IPS-NIHi7 (cell line): ENCODE measurements around the gene C10orf88.
A peak's percentile ranks its signal among the peaks of the same experiment; 100 is the strongest.
"Not testable (repeated sequence)": the region's sequence is repeated elsewhere in the genome, so short reads cannot be mapped to it uniquely, and the experiment has no call there.

Experiments
- DNase-seq: peaks from one replicate; pipeline ENCODE4 v3.0.0; 2012; ENCODE audit warnings: mixed read lengths; ENCODE audit errors: extremely low spot score

C10orf88 gene

DNA sequence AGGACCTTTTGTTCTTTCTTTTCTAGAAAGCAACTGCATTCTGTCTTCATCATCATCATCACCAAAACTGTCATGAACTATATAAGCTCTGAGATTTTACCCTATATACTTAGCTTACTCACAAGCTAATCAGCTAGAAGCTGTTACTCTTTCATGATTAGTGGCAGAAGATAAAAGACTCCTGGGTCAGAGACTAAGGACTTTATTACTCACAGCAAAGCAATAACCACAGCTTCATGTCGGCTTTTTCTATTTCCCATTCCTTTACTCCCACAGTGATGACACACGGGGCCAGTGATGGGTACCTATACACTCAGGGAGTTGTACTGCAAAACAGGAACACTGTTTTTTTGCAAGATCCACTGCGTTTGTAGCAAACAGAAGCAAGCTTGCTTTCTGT, 8.4 kb upstream of the C10orf88 start:
- no peak for DNase-seq

DNA sequence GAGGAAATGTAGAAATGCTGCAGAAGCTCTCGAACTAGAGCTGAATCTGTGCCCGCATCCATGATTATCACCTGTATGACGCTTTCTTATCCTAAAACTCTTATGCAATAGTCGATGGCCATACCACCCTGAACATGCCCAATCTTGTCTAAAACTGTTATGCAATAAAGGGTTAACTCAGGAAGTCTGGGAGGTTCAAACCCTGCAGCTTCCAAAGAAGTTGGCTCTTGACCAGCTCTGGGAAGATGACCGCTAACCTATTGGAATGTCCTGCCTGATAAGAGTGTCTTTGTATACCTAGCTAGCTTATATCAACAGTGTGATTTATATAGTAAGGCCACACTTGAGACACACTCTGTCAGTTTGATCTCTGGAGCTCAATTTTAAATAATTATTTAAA, 3.4 kb upstream of the C10orf88 start:
- DNase-seq = no peak

DNA sequence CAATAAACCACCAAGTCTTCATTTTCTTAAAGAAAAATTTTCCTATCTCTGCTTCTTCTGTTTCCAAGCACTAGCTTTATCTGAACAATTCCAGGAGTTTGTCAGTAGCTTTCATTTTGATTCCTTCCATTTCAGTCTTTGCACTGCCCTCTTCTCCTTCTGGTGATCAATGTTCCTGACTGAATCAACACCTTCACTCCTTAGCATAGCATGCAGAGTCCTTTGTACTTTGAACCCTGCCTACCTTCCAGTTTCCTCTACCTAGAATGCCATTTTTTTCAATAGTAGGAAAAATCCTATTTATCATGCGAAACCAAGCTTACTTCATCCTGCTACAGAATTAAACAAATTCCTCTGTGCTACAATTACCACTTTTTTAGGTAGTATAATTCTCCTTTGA, 1.9 kb upstream of the C10orf88 start:
- DNase-seq = no peak

DNA sequence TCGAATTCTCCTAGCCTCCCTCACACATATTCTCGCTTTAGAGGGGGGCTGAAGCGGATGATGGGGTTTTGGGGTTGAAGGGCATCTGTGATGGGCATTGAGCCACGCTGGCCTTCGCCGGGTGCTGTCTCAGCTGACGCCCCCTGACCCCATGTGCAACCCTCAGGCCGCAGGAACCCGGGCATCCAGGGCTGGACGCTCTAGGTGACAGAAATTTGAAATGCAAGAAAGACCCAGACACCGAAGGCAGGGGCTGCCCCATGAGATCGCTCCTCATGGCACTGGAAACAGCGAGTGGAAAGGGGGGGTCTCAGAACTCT, 664 bp upstream of the C10orf88 start:
- no peak for DNase-seq

DNA sequence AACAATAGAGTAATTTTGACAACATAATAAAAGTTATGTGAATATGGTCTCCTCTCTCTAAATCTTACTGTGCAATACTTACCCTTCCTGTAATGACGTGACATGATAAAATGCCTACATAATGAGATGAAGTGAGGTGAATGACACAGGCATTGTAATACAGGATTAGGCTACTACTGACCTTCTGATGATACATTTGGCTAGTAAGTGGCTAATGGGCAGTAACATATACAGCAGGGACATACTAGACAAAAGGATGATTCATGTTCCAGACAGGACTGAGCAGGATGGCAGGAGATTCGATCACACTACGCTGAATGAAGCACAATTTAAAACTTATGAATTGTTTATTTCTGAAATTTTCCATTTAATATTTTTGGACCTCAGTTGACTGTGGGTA, 4.7 kb downstream of the C10orf88 start:
- DNase-seq = no peak

DNA sequence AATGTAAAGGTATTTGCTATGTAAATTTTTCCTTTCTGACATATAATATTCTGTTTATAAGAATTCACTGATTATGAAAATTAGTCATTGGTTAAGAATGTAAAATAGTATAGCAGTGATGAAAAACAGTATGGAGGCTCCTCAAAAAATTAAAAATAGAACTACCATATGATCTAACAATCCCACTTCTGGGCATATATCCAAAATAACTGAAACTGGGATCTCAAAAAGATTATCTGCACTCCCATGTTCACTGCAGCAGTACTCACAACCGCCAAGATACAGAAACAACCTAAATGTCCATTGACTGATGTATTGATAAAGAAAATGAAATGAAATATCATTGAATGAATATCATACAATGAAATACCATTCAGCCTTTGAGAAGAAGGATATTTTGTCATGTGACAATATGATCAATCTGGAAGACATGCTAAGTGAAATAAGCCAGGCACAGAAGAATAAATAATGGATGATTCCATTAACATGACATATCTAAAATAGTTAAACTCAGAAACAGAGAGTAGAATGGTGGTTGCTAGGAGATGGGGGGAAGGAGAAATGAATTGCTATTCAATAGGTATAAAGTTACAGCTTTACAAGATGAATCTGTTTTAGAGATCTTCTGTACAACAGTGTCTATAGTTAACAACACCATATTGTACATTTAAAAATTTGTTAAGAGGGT, 14.0 kb downstream of the C10orf88 start:
- DNase-seq = no peak

DNA sequence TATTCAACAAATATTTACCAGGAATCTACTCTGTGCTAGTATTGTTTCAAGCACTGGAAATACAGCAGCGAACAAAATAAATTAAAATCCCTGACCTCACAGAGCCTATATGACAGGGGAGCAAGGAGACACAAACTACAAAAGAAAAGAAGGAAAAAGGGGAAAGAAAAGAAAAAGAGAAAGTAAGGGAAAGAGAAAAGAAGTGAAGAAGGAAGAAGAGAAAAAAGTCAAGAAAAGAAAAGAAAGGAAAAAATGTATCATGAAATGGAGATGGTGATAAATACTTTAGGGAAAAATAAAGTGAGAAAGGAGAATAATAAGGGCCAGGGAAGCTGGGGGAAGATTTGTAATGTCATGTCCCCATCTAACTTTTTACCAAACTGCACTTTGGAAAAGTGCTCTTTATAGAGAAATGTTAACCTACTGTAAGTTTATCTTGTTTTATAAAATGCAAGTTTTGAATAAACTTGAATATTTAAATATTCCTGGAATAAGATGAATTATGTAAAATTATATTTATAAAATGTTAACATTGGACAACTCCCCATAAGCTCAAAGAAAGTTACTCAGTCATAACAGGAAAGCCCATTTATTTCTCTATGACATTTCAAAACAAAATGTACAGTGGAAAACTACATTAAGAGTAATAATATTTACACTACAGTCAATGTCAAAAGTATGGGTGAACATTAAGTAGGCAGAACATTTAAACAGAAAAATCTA, 14.7 kb downstream of the C10orf88 start:
- no peak for DNase-seq

DNA sequence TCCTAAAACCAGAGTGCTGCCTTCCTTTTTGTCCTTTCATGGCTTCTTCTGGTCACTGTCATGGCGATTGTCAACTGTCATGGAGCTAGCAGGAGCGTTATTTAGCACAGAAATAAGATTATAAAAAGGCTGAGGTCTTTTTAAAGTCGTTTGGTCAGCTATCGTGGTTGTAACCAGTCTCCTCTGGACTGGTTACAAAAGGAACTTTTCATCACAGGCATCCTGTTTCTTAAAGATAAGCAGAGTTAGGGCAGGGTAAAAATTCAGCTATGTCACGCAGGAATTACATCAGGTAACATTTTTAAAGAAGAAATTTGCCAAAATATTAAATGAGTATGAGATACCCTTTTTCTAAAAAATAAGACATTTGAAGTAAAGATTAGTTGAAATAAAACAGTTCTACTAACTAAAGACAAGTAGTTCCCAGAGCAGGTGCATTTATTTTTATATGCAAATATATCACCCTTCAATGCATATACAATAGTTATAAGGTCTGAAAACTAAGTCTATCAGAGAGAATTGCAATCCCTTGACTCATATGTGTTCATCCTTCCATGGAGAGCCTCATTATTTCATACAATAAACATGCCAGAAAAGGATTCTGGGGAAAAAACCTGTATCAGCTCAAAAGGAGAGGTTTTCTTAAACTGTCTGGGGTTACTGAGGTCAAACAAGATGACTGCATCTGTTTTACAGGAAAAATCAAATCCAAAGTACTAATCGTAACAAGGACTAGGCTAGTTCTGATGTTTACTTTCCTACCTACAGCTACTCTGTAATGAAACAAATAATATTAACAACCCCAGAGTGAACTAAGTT, 22.7 kb downstream of the C10orf88 start:
- no peak for DNase-seq

DNA sequence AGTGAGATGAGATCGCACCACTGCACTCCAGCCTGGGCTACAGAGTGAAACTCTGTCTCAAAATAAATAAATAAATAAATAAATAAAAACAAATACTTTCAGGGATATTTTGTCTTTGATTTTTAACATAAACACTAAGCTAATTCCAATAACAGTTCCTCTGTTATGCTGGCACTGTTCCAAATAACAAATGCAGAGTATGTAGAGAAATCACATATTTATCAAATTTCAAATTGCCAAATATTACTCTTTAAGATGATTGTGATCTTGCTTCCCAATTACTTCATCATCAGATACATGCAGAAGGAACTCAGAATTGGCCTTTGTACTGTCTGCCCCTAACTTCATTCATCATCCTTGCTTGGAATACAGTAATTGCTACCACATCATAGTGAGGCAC, 23.9 kb downstream of the C10orf88 start:
- no peak for DNase-seq

DNA sequence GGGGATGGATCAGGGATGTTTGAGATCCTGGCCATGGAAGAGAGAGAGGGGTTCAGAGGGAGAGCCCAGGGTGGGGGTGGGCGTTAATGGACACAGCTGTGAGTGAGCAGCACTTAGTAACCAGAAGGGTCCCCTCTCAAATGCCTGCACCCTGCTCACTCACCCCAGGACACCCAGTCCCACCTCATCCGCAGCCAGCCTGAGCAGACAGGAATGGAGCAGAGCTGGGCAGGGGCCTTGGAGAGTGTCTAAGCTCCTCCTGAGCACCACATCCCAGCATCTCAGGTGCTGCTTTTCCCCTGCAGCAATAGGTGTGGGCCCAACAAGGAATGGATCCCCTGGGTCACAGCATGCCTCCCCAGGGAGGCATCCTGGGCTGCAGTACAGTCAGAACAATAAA, 38.3 kb downstream of the C10orf88 start:
- no peak for DNase-seq

DNA sequence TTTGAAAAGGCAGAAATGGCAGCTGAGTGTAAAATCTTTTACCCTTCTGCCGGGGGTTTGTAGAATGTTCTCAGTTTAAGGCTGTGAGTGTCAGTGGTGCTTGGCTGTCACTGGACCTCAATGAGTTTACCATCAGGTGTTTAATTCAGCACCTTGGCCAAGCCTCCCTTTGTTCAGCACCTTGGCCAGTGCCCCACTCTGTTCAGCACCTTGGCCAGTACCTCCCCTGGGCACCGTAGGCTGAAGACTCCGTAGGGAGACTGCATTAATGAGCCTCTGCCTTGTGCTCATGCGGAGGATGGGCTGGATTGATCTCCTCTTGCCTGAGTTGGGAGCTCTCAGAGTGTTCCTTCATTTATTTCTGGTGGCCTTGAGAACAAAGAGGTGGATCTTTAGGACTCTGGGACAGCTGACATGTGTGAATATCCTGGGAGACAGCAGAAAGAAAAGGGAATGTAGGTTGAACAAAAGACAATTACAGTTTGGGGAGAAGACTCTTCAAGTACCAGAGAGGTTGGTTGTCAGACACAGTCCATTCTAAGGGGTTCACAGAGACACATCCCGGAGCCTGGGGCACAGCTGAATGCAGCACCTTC, 42.0 kb downstream of the C10orf88 start:
- peak; percentile 92 for DNase-seq

DNA sequence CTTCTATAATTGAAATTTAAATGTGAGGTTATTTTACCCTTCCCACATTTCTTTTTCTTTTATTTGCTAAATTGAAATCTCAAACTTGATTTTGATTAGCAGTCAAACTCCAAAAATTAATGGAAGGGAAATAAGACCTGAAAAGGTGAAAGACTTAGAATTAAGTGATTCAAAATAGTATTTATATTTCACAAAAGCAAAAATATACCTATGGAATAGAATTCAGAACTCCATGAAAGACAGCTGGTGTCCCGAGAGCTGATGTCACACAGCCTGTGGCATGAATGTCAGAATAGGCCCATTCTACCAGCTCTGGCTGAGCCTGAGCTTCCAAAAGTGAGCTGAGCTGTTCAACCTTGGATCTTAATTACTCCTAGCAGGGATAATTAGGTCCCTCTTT, 43.7 kb downstream of the C10orf88 start, which contains the start of gene FAM24A:
Gene FAM24A (plus strand): TSS at position 301 of the 400 bp plus-strand sequence. CDS start 1,025 bp downstream, outside the sequence.
- no peak for DNase-seq

DNA sequence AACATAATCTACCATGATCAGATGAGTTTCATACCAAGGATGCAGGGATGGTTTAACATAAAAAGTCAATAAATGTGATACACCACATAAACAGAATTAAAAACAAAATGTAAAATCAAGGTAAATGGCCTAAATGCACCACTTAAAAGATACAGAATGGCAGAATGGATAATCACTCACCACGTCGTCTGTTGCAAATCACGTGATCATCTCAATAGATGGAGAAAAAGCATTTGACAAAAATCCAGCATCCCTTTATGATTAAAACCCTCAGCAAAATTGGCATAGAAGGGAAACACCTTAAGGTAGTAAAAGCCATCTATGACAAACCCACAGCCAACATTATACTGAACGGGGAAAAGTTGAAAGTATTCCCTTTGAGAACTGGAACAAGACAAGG, 50.2 kb downstream of the C10orf88 start:
- not testable (repeated sequence) for DNase-seq

DNA sequence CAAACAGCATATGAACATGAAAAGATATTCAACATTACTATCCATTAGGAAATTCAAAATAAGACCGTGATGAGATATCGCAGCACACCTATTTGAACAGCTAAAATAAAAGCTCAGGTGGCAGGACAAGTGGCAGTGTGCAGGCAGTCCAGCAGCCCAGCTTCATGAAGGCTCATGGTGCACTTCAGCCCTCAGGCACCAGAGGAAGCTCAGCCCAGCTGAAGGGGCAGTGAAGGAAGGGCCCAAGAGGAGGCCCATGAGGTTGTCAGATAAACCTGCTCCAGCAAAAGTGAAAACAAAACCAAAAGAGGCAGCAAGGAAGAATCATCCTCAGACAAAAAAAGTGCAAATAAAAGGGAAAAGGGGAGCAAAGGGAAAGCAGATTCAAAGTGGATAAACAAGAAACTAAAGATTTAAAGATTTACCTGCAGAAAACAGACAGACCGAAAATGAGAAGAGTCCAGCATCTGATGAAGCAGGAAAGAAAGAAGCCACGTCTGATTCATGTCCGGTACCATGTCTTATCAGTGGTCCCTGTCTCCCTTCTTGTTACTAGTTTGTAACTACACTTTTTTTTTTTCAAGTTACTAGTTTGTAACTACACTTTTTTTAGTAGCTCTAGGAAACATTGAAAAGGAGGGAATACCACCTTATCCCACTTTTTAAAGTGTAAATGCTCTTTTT, 59.6 kb downstream of the C10orf88 start:
- no peak for DNase-seq

DNA sequence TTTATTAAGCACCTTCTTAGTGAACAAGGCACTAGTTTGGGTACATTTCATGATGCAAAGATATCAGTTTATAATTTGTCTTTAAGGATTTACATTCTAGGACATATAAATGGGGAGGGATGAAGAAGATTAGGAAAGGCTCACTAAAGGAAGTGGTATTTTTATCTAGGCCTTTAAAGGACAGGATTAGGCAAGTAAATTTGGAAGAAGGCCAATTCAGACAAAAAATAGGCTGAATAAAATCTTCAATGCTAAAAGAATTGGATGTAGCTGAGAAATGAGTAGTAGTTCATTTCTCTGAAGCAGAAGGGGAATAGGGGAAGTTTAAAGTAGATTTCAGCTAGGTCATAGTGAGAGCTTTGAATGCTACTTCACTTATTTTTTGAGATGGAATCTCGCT, 69.9 kb downstream of the C10orf88 start:
- no peak for DNase-seq

DNA sequence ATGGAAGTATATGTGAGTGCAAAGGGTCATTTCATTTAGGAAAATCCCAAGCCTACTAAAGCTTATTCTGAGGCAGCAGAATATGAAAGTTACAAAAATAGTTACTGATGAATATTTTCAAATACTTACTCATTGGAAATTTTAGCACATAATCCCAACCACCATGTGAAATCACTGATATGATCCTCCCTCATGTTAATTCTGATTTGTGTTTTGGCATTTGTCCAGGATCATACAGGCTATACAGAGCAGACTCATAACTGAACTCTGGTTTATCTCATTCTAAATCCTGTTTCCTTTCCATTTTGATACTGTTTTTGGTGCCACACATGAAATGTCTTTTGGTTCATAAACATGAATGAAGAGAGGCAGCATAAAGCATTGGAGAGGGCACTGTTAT, 71.3 kb downstream of the C10orf88 start:
- DNase-seq = no peak
